ENCODE data around the gene RNF2. TPM values are rescaled to one million over a fixed set of nuclear protein-coding genes. Genes with fewer than 3 reads are reported as not detected.

Gene RNF2
- total RNA-seq, 2 experiments from 2014 or later, result 17.8 to 24.7 TPM

DNA sequence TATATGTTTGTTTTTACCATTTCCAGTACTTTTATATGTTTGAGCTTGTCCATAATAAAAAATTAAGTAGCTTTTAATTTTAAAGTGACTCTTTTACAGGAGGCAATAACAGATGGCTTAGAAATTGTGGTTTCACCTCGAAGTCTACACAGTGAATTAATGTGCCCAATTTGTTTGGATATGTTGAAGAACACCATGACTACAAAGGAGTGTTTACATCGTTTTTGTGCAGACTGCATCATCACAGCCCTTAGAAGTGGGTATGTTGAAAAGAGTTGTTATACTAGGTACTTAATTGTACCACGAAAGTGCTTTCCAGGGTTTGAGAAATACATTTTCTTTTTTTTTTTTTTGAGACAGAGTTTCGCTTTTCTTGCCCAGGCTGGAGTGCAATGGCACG, 46.1 kb downstream of the RNF2 start:
- POLR2A ChIA-PET, result interaction anchor here (0.6 to 1.3 kb wide), 6 partner anchors 16 to 405 kb away, joined by 3 to 5 read pairs (median 3); no protein-coding TSS in a partner anchor
- intact Hi-C loops (cut with micrococcal nuclease; ENCODE audit: unreplicated experiment), result no loop called here
- CTCF ChIA-PET (ENCODE audit: unreplicated experiment), result no interaction called here
- H3K27ac ChIP-seq (ENCODE audit: low read depth, low read length, poor library complexity, severe bottlenecking), result no peak overlapping the region
- peaks cover 6% of the 10 kb centered on the region; the same call in 1 of the 2 replicates for H3K79me2 ChIP-seq (ENCODE audit: insufficient read depth, low read depth, low read length)
- no peaks in the 10 kb centered on the region for H3K9me3 ChIP-seq (ENCODE audit: low read length)
- H3K36me3 ChIP-seq (ENCODE audit: insufficient read depth, low read length), result peaks cover 45% of the 10 kb centered on the region
- no peak overlapping the region for H3K4me2 ChIP-seq (ENCODE audit: low read length)
- DNase-seq (ENCODE audit: low spot score), result no peak
- no peak overlapping the region for H2AFZ ChIP-seq (ENCODE audit: low read length)
- no peaks in the 10 kb centered on the region for H4K20me1 ChIP-seq (ENCODE audit: insufficient read depth, low read length)
- no peak for TF ChIP-seq EZH2phosphoT487 (IDR thresholded peaks at IDR 0.05; ENCODE audit: borderline replicate concordance, low read depth, low read length)
- TF ChIP-seq, protein P1, sequence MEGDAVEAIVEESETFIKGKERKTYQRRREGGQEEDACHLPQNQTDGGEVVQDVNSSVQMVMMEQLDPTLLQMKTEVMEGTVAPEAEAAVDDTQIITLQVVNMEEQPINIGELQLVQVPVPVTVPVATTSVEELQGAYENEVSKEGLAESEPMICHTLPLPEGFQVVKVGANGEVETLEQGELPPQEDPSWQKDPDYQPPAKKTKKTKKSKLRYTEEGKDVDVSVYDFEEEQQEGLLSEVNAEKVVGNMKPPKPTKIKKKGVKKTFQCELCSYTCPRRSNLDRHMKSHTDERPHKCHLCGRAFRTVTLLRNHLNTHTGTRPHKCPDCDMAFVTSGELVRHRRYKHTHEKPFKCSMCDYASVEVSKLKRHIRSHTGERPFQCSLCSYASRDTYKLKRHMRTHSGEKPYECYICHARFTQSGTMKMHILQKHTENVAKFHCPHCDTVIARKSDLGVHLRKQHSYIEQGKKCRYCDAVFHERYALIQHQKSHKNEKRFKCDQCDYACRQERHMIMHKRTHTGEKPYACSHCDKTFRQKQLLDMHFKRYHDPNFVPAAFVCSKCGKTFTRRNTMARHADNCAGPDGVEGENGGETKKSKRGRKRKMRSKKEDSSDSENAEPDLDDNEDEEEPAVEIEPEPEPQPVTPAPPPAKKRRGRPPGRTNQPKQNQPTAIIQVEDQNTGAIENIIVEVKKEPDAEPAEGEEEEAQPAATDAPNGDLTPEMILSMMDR (conservative IDR thresholded peaks at IDR 0.05; ENCODE audit: low read length), result no peak
- no peaks in the 10 kb centered on the region for H3K9me2 ChIP-seq (ENCODE audit: insufficient read depth, low read length)
- no peaks in the 10 kb centered on the region for H3K4me1 ChIP-seq (ENCODE audit: insufficient read depth, low read length, poor library complexity, severe bottlenecking)
- BruUV-seq (replicated peaks), result no TSS peak
- no peak overlapping the region for H3K4me3 ChIP-seq (ENCODE audit: low read depth, low read length, poor library complexity, severe bottlenecking)

DNA sequence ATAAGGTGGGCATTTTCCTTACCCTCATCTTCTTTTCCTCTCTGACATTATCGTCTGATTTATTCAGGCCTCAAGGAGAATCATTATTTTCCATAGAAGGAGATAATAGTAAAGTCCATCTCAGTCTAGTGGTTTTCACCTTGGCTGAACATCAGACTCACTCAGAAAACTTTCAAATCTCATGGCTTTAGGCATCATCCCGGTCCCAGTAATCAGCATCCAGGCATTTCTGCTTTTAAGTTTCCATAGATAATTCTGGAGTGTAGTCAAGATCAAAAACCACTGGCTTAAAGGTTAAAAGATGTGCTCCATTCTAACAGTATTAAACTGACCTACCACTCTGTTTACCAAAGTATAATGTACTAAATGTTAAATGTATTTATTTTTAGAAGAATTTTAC, 49.4 kb downstream of the RNF2 start:
- Histone ChIP-seq H4K20me1 (ENCODE audit: insufficient read depth, low read length) (no peaks in the 10 kb centered on the region), H3K9me3 (ENCODE audit: low read length) (no peaks in the 10 kb centered on the region), H3K36me3 (ENCODE audit: insufficient read depth, low read length) (peaks cover 42% of the 10 kb centered on the region), H3K4me1 (ENCODE audit: insufficient read depth, low read length, poor library complexity, severe bottlenecking) (no peaks in the 10 kb centered on the region), H3K27ac (ENCODE audit: low read depth, low read length, poor library complexity, severe bottlenecking) (no peak overlapping the region), H3K79me2 (ENCODE audit: insufficient read depth, low read depth, low read length) (no peaks in the 10 kb centered on the region), H2AFZ (ENCODE audit: low read length) (no peak overlapping the region), H3K9me2 (ENCODE audit: insufficient read depth, low read length) (no peaks in the 10 kb centered on the region), H3K4me2 (ENCODE audit: low read length) (no peak overlapping the region), H3K4me3 (ENCODE audit: low read depth, low read length, poor library complexity, severe bottlenecking) (no peak overlapping the region)
- POLR2A ChIA-PET, result interaction anchor here (0.6 kb wide), 1 partner anchor 333 kb away, joined by 3 read pairs; no protein-coding TSS in a partner anchor
- CTCF ChIA-PET (ENCODE audit: unreplicated experiment), result no interaction called here
- DNase-seq (ENCODE audit: low spot score), result no peak
- intact Hi-C loops (cut with micrococcal nuclease; ENCODE audit: unreplicated experiment), result no loop called here
- TF ChIP-seq EZH2phosphoT487 (IDR thresholded peaks at IDR 0.05; ENCODE audit: borderline replicate concordance, low read depth, low read length), result no peak
- TF ChIP-seq, protein P1 (conservative IDR thresholded peaks at IDR 0.05; ENCODE audit: low read length), result no peak
- BruUV-seq (replicated peaks), result no TSS peak

DNA sequence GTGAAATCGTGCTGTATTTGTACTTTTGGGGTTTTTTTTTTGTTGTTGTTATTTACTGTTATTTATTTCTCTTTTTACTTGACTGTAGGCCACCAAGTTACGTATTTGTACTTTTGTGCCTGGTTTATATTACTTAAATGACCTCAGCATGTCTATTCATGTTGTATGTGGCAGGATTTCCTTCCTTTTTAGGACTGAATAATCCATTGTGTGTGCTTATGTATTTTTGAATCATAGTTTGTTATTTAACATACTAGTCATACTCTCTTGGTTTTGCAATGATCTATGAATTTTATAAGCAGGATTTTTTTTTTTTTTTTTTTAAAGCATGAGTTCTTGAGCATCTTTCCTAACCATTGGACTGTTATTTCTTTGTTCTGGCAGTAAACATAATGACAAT, 51.2 kb downstream of the RNF2 start:
- H3K4me3 ChIP-seq (ENCODE audit: low read depth, low read length, poor library complexity, severe bottlenecking), result no peak overlapping the region
- intact Hi-C loops (cut with micrococcal nuclease; ENCODE audit: unreplicated experiment), result no loop called here
- H3K27ac ChIP-seq (ENCODE audit: low read depth, low read length, poor library complexity, severe bottlenecking), result no peak overlapping the region
- no peak for DNase-seq (ENCODE audit: low spot score)
- no peaks in the 10 kb centered on the region for H3K9me3 ChIP-seq (ENCODE audit: low read length)
- no peaks in the 10 kb centered on the region for H3K9me2 ChIP-seq (ENCODE audit: insufficient read depth, low read length)
- no peak overlapping the region for H2AFZ ChIP-seq (ENCODE audit: low read length)
- TF ChIP-seq, protein P1 (conservative IDR thresholded peaks at IDR 0.05; ENCODE audit: low read length), result no peak
- TF ChIP-seq EZH2phosphoT487 (IDR thresholded peaks at IDR 0.05; ENCODE audit: borderline replicate concordance, low read depth, low read length), result no peak
- BruUV-seq (replicated peaks), result no TSS peak
- CTCF ChIA-PET (ENCODE audit: unreplicated experiment), result no interaction called here
- POLR2A ChIA-PET, result no interaction called here
- peaks cover 51% of the 10 kb centered on the region for H3K36me3 ChIP-seq (ENCODE audit: insufficient read depth, low read length)
- no peak overlapping the region for H3K4me2 ChIP-seq (ENCODE audit: low read length)
- H3K4me1 ChIP-seq (ENCODE audit: insufficient read depth, low read length, poor library complexity, severe bottlenecking), result no peaks in the 10 kb centered on the region
- H4K20me1 ChIP-seq (ENCODE audit: insufficient read depth, low read length), result no peaks in the 10 kb centered on the region
- no peaks in the 10 kb centered on the region for H3K79me2 ChIP-seq (ENCODE audit: insufficient read depth, low read depth, low read length)

Data from OCI-LY7 (cell line).